Measurements from ENCODE around the gene WFIKKN1. TPM values are rescaled to one million over a fixed set of nuclear protein-coding genes. Genes with fewer than 3 reads are reported as not detected.

The WFIKKN1 gene
- total RNA-seq (2022; extraction: Qiagen RNA extraction) = 0.07 to 0.25 TPM (median 0.18 TPM) in 5 replicates

GRCh38 chr16:630815-631405 is at the start of gene WFIKKN1:
Gene WFIKKN1, plus strand, starts transcription at chr16:630985. Its CDS starts 269 bp downstream, at chr16:631254.

GRCh38 chr16:589658-590187 is 41.1 kb upstream of the WFIKKN1 start, which contains the start of gene RAB40C:
Gene RAB40C, plus strand, starts transcription at chr16:590066. Its CDS starts 226 bp downstream, at chr16:590292.

GRCh38 chr16:636206-637080 is 5.7 kb downstream of the WFIKKN1 start, which contains the start of gene METTL26:
Gene METTL26, minus strand, starts transcription at chr16:636305. Its CDS starts 15 bp downstream, at chr16:636290.

GRCh38 chr16:641326-642188 is 10.8 kb downstream of the WFIKKN1 start, which contains the start of gene MCRIP2:
Gene MCRIP2, plus strand, starts transcription at chr16:641828. Its CDS starts 164 bp downstream, at chr16:641992.

GRCh38 chr16:648781-649589 is 18.2 kb downstream of the WFIKKN1 start, which contains the start of gene WDR90:
Gene WDR90, plus strand, starts transcription at chr16:649365. Its CDS starts 52 bp downstream, at chr16:649417.

GRCh38 chr16:667780-668518 is 37.2 kb downstream of the WFIKKN1 start, which contains the start of gene RHOT2:
Gene RHOT2, plus strand, starts transcription at chr16:668132. Its CDS starts 68 bp downstream, at chr16:668200.

GRCh38 chr16:674968-675883 is 44.4 kb downstream of the WFIKKN1 start, which contains the start of gene RHBDL1:
Gene RHBDL1, plus strand, starts transcription at chr16:675671. Its CDS starts 120 bp downstream, at chr16:675791.

GRCh38 chr16:679814-680624 is 49.2 kb downstream of the WFIKKN1 start, which contains the start of gene STUB1:
Gene STUB1, plus strand, starts transcription at chr16:680410. Its CDS starts 116 bp downstream, at chr16:680526.

Other genes starting within 250 kb of the WFIKKN1 start
- gene PGAP6, start 249.0 kb upstream of the WFIKKN1 start, total RNA-seq (2022; extraction: Qiagen RNA extraction) = 24.8 to 39.9 TPM (median 34.7 TPM) in 5 replicates
- 275 to 460 TPM (median 445 TPM) in 5 replicates for gene NME4, start 233.8 kb upstream of the WFIKKN1 start, total RNA-seq (2022; extraction: Qiagen RNA extraction)
- 21.2 to 29.7 TPM (median 26.3 TPM) in 5 replicates for gene DECR2, start 229.1 kb upstream of the WFIKKN1 start, total RNA-seq (2022; extraction: Qiagen RNA extraction)
- 23.1 to 33.6 TPM (median 29.8 TPM) in 5 replicates for gene RAB11FIP3, start 205.3 kb upstream of the WFIKKN1 start, total RNA-seq (2022; extraction: Qiagen RNA extraction)
- gene CAPN15, start 103.3 kb upstream of the WFIKKN1 start, total RNA-seq (2022; extraction: Qiagen RNA extraction) = 34.5 to 76.4 TPM (median 71.6 TPM) in 5 replicates
- gene PRR35, start 70.6 kb upstream of the WFIKKN1 start, total RNA-seq (2022; extraction: Qiagen RNA extraction) = 0.11 to 0.19 TPM (median 0.15 TPM) in 5 replicates
- 0.14 to 0.26 TPM (median 0.21 TPM) in 5 replicates for gene NHLRC4, start 64.0 kb upstream of the WFIKKN1 start, total RNA-seq (2022; extraction: Qiagen RNA extraction)
- gene PIGQ, start 61.0 kb upstream of the WFIKKN1 start, total RNA-seq (2022; extraction: Qiagen RNA extraction) = 24.2 to 41.4 TPM (median 35.5 TPM) in 5 replicates
- gene RAB40C, start 40.9 kb upstream of the WFIKKN1 start, total RNA-seq (2022; extraction: Qiagen RNA extraction) = 10.2 to 18.4 TPM (median 18.1 TPM) in 5 replicates
- gene METTL26, start 5.3 kb downstream of the WFIKKN1 start, total RNA-seq (2022; extraction: Qiagen RNA extraction) = 83.7 to 131 TPM (median 124 TPM) in 5 replicates
- 16.4 to 33.0 TPM (median 29.6 TPM) in 5 replicates for gene MCRIP2, start 10.8 kb downstream of the WFIKKN1 start, total RNA-seq (2022; extraction: Qiagen RNA extraction)
- 11.8 to 23.4 TPM (median 22.3 TPM) in 5 replicates for gene WDR90, start 18.4 kb downstream of the WFIKKN1 start, total RNA-seq (2022; extraction: Qiagen RNA extraction)
- gene RHOT2, start 37.1 kb downstream of the WFIKKN1 start, total RNA-seq (2022; extraction: Qiagen RNA extraction) = 48.3 to 98.6 TPM (median 83.1 TPM) in 5 replicates
- 0.26 to 1.6 TPM (median 1.2 TPM) in 5 replicates for gene RHBDL1, start 44.7 kb downstream of the WFIKKN1 start, total RNA-seq (2022; extraction: Qiagen RNA extraction)
- gene STUB1, start 49.4 kb downstream of the WFIKKN1 start, total RNA-seq (2022; extraction: Qiagen RNA extraction) = 84.0 to 122 TPM (median 114 TPM) in 5 replicates
- gene JMJD8, start 53.3 kb downstream of the WFIKKN1 start, total RNA-seq (2022; extraction: Qiagen RNA extraction) = 63.2 to 85.2 TPM (median 82.5 TPM) in 5 replicates
- gene WDR24, start 59.4 kb downstream of the WFIKKN1 start, total RNA-seq (2022; extraction: Qiagen RNA extraction) = 3.7 to 6.8 TPM (median 5.6 TPM) in 5 replicates
- gene FBXL16, start 74.8 kb downstream of the WFIKKN1 start, total RNA-seq (2022; extraction: Qiagen RNA extraction) = 8.5 to 16.2 TPM (median 15.7 TPM) in 5 replicates
- gene METRN, start 84.1 kb downstream of the WFIKKN1 start, total RNA-seq (2022; extraction: Qiagen RNA extraction) = 88.0 to 175 TPM (median 171 TPM) in 5 replicates
- gene ANTKMT, start 90.2 kb downstream of the WFIKKN1 start, total RNA-seq (2022; extraction: Qiagen RNA extraction) = 31.1 to 53.1 TPM (median 45.4 TPM) in 5 replicates
- 2.9 to 6.2 TPM (median 4.9 TPM) in 5 replicates for gene CCDC78, start 95.5 kb downstream of the WFIKKN1 start, total RNA-seq (2022; extraction: Qiagen RNA extraction)
- gene HAGHL, start 96.1 kb downstream of the WFIKKN1 start, total RNA-seq (2022; extraction: Qiagen RNA extraction) = 15.8 to 17.8 TPM (median 16.5 TPM) in 5 replicates
- 21.1 to 29.7 TPM (median 29.0 TPM) in 5 replicates for gene CIAO3, start 110.0 kb downstream of the WFIKKN1 start, total RNA-seq (2022; extraction: Qiagen RNA extraction)
- 2.2 to 4.3 TPM (median 2.8 TPM) in 5 replicates for gene MSLN, start 129.7 kb downstream of the WFIKKN1 start, total RNA-seq (2022; extraction: Qiagen RNA extraction)
- 32.4 to 56.2 TPM (median 53.1 TPM) in 5 replicates for gene RPUSD1, start 157.4 kb downstream of the WFIKKN1 start, total RNA-seq (2022; extraction: Qiagen RNA extraction)
- 12.2 to 27.2 TPM (median 21.9 TPM) in 5 replicates for gene CHTF18, start 157.6 kb downstream of the WFIKKN1 start, total RNA-seq (2022; extraction: Qiagen RNA extraction)
- gene GNG13, start 169.7 kb downstream of the WFIKKN1 start, total RNA-seq (2022; extraction: Qiagen RNA extraction) = not detected in 5 replicates

Data from A549 treated with dexamethasone at 1 μM for 4 hours (cell line).